Astrocyte (in vitro differentiated cells and primary cell): ENCODE data around the gene CD48. TPM values are rescaled to one million over a fixed set of nuclear protein-coding genes. Genes with fewer than 3 reads are reported as not detected.

Source experiments
- DNase-seq: peaks from one replicate; pipeline ENCODE4 v3.0.0-alpha.2; 2010; ENCODE audit warnings: low read depth
- FAIRE-seq: peaks from 2 replicates; lab custom pipeline; 2011; peaks lifted over from hg19 to GRCh38; lab: Jason Lieb, UNC
- H2AFZ ChIP-seq: 2 replicates; pipeline ENCODE4 v1.6.0; 2012; ENCODE audit warnings: low read depth, low read length, inconsistent platforms
- H3K27ac ChIP-seq: 2 replicates; pipeline ENCODE4 v1.5.1; 2011; ENCODE audit warnings: low read depth, low read length, inconsistent platforms
- H3K27me3 ChIP-seq: 2 replicates; pipeline ENCODE4 v1.6.0; 2011; ENCODE audit warnings: low read length, inconsistent platforms; ENCODE audit not compliant: insufficient read depth
- H3K36me3 ChIP-seq: 2 replicates; pipeline ENCODE4 v1.5.1; 2011; ENCODE audit warnings: low read length, inconsistent platforms; ENCODE audit not compliant: insufficient read depth
- H3K4me1 ChIP-seq: 2 replicates; pipeline ENCODE4 v1.5.1; 2011; ENCODE audit warnings: low read length, inconsistent platforms; ENCODE audit not compliant: insufficient read depth
- H3K4me2 ChIP-seq: 2 replicates; pipeline ENCODE4 v1.6.0; 2012; ENCODE audit warnings: low read length, inconsistent platforms
- H3K4me3 ChIP-seq: 2 replicates; pipeline ENCODE4 v1.5.1; 2011; ENCODE audit warnings: low read depth, mild to moderate bottlenecking, low read length, inconsistent platforms; ENCODE audit not compliant: insufficient read depth
- H3K79me2 ChIP-seq: 2 replicates; pipeline ENCODE4 v1.6.0; 2012; ENCODE audit warnings: mild to moderate bottlenecking, low read length, inconsistent platforms; ENCODE audit not compliant: insufficient read depth
- H3K9ac ChIP-seq: 2 replicates; pipeline ENCODE4 v1.6.0; 2012; ENCODE audit warnings: mild to moderate bottlenecking, low read length, inconsistent platforms
- H3K9me3 ChIP-seq: 2 replicates; pipeline ENCODE4 v1.5.1; 2012; ENCODE audit warnings: low read depth, mild to moderate bottlenecking, low read length, inconsistent platforms; ENCODE audit not compliant: insufficient read depth
- H4K20me1 ChIP-seq: 2 replicates; pipeline ENCODE4 v1.6.0; 2012; ENCODE audit warnings: low read length, inconsistent platforms; ENCODE audit not compliant: insufficient read depth
- H3K27ac Mint-ChIP-seq: one replicate; pipeline ENCODE4 v1.8.0; 2021; ENCODE audit warnings: mild to moderate bottlenecking, mixed read lengths; ENCODE audit not compliant: unreplicated experiment
- H3K27me3 Mint-ChIP-seq: one replicate; pipeline ENCODE4 v1.8.0; 2021; ENCODE audit warnings: low read depth, mixed read lengths; ENCODE audit not compliant: unreplicated experiment
- H3K36me3 Mint-ChIP-seq: one replicate; pipeline ENCODE4 v1.8.0; 2021; ENCODE audit warnings: low read depth, mixed read lengths; ENCODE audit not compliant: unreplicated experiment
- H3K4me1 Mint-ChIP-seq: one replicate; pipeline ENCODE4 v1.8.0; 2021; ENCODE audit warnings: low read depth, mixed read lengths; ENCODE audit not compliant: unreplicated experiment
- H3K4me3 Mint-ChIP-seq: one replicate; pipeline ENCODE4 v1.8.0; 2021; ENCODE audit warnings: mild to moderate bottlenecking, moderate library complexity, mixed read lengths; ENCODE audit not compliant: unreplicated experiment
- H3K9me3 Mint-ChIP-seq: one replicate; pipeline ENCODE4 v1.8.0; 2021; ENCODE audit warnings: mild to moderate bottlenecking, mixed read lengths; ENCODE audit not compliant: unreplicated experiment
- CTCF ChIP-seq: IDR thresholded peaks from 2 replicates; pipeline ENCODE4 v1.5.1; 2011; ENCODE audit warnings: low read depth, mild to moderate bottlenecking, inconsistent platforms, low read length, moderate library complexity; ENCODE audit not compliant: insufficient read depth
- EZH2 ChIP-seq: IDR thresholded peaks from 2 replicates; pipeline ENCODE4 v1.6.1; 2012; ENCODE audit warnings: mild to moderate bottlenecking, low read length, inconsistent platforms; ENCODE audit not compliant: insufficient read depth
- total RNA-seq: library from RNA; stranded (reverse); gene quantifications from 2 replicates; pipeline ENCODE4 v1.2.1, GENCODE V29; 2021

Gene CD48
- total RNA-seq, 1 donor from 2014 or later, result not detected

- Histone ChIP-seq H3K9ac (no peak overlapping the region), H3K36me3 (no peaks in the 10 kb centered on the region), H3K79me2 (no peaks in the 10 kb centered on the region), H3K27ac (no peak overlapping the region), H3K4me1 (no peaks in the 10 kb centered on the region), H2AFZ (no peak overlapping the region), H3K4me2 (no peak overlapping the region), H3K27me3 (peaks cover 2% of the 10 kb centered on the region), H4K20me1 (no peaks in the 10 kb centered on the region), H3K9me3 (no peaks in the 10 kb centered on the region), H3K4me3 (no peak overlapping the region)
- Mint-ChIP-seq H3K27ac (no peak overlapping the region), H3K4me1 (peaks cover 10% of the 10 kb centered on the region), H3K27me3 (no peaks in the 10 kb centered on the region), H3K36me3 (no peaks in the 10 kb centered on the region), H3K4me3 (no peak overlapping the region), H3K9me3 (peaks cover 2% of the 10 kb centered on the region)
- no peak for DNase-seq
- no peak for FAIRE-seq
- TF ChIP-seq EZH2, result no peak
- no peak for TF ChIP-seq CTCF
Observed at GRCh38 chr1:160743266-160743665, 31.6 kb upstream of the CD48 start.

GRCh38 chr1:160742428-160743127 is 31.0 kb upstream of the CD48 start:
- DNase-seq (no peak), FAIRE-seq (no peak)
- TF ChIP-seq CTCF, result no peak
- no peak for TF ChIP-seq EZH2
- no peaks in the 10 kb centered on the region for H3K9me3 ChIP-seq
- H3K9ac ChIP-seq, result no peak overlapping the region
- Mint-ChIP-seq H3K4me1 (peaks cover 5% of the 10 kb centered on the region), H3K27ac (no peak overlapping the region), H3K4me3 (no peak overlapping the region), H3K27me3 (no peaks in the 10 kb centered on the region), H3K36me3 (no peaks in the 10 kb centered on the region), H3K9me3 (peaks cover under 1% of the 10 kb centered on the region)
- no peak overlapping the region for H2AFZ ChIP-seq
- H3K4me3 ChIP-seq, result no peak overlapping the region
- no peaks in the 10 kb centered on the region for H4K20me1 ChIP-seq
- H3K4me2 ChIP-seq, result no peak overlapping the region
- H3K79me2 ChIP-seq, result no peaks in the 10 kb centered on the region
- H3K36me3 ChIP-seq, result no peaks in the 10 kb centered on the region
- H3K4me1 ChIP-seq, result no peaks in the 10 kb centered on the region
- H3K27me3 ChIP-seq, result peaks cover 2% of the 10 kb centered on the region
- H3K27ac ChIP-seq, result no peak overlapping the region

GRCh38 chr1:160741612-160742348 is 30.2 kb upstream of the CD48 start:
- H3K4me3 ChIP-seq, result no peak overlapping the region
- no peaks in the 10 kb centered on the region for H3K4me1 ChIP-seq
- Mint-ChIP-seq H3K27ac (no peak overlapping the region), H3K9me3 (no peaks in the 10 kb centered on the region), H3K4me3 (no peak overlapping the region), H3K36me3 (no peaks in the 10 kb centered on the region), H3K27me3 (no peaks in the 10 kb centered on the region), H3K4me1 (peaks cover 1% of the 10 kb centered on the region)
- TF ChIP-seq CTCF (no peak), EZH2 (no peak)
- no peak for FAIRE-seq
- no peak overlapping the region for H2AFZ ChIP-seq
- no peak overlapping the region for H3K4me2 ChIP-seq
- H4K20me1 ChIP-seq, result no peaks in the 10 kb centered on the region
- no peaks in the 10 kb centered on the region for H3K36me3 ChIP-seq
- no peak overlapping the region for H3K27ac ChIP-seq
- no peaks in the 10 kb centered on the region for H3K79me2 ChIP-seq
- H3K27me3 ChIP-seq, result peaks cover 2% of the 10 kb centered on the region
- H3K9ac ChIP-seq, result no peak overlapping the region
- no peaks in the 10 kb centered on the region for H3K9me3 ChIP-seq
- no peak for DNase-seq
